HFF-Myc (cell line): ENCODE results near the gene ATP13A2.

Source experiments
- DNase-seq: peaks from one replicate; pipeline ENCODE4 v3.0.0-alpha.2; 2011; ENCODE audit warnings: low read depth; ENCODE audit errors: extremely low read depth
- H3K4me3 ChIP-seq: replicated peaks from 2 replicates; pipeline ENCODE4 v1.5.1; 2011; ENCODE audit warnings: low read depth, mild to moderate bottlenecking, control low read depth, low read length
- TF ChIP-seq, protein P1 (sequence below): IDR thresholded peaks from 2 replicates; pipeline ENCODE4 v1.5.1; 2012; ENCODE audit warnings: mild to moderate bottlenecking, low read depth, low read length, control low read depth; ENCODE audit errors: missing control alignments

Gene ATP13A2

DNA sequence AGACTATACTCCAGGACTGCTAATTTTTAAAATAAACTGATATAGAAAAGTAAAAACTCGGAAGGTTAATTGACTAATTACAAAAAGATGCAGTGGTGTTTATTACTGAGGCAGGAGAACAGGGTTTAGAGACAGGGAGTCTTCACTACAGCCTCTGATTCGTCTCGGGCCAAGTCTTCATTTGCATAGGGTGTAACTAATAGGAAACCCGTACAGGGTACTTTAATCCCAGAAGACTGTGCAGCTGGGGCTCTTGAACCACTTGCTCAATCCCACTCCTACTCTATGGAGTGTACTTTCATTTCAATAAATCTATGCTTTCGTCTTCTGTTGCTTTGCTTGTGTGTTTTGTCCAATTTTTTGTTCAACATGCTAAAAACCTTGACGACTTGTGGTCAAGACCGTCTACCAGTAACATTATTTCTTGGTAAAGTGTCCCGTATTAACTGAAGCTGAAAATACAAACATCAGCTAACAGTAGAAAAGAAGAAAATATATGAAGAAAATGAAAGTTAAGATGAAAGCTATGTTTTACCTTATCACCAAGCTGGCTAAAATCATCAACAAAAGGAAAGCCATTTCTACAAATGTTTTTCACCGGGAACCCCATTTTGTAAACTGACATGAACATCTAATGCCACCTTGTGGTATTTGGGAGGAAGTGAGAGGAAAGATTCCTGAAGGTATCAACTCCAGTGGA lies 34.1 kb upstream of the ATP13A2 start:
- peak; percentile 31 for DNase-seq
- TF ChIP-seq, protein P1, sequence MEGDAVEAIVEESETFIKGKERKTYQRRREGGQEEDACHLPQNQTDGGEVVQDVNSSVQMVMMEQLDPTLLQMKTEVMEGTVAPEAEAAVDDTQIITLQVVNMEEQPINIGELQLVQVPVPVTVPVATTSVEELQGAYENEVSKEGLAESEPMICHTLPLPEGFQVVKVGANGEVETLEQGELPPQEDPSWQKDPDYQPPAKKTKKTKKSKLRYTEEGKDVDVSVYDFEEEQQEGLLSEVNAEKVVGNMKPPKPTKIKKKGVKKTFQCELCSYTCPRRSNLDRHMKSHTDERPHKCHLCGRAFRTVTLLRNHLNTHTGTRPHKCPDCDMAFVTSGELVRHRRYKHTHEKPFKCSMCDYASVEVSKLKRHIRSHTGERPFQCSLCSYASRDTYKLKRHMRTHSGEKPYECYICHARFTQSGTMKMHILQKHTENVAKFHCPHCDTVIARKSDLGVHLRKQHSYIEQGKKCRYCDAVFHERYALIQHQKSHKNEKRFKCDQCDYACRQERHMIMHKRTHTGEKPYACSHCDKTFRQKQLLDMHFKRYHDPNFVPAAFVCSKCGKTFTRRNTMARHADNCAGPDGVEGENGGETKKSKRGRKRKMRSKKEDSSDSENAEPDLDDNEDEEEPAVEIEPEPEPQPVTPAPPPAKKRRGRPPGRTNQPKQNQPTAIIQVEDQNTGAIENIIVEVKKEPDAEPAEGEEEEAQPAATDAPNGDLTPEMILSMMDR: peak; percentile 59
- no peak overlapping the region for H3K4me3 ChIP-seq

- no peak overlapping the region for H3K4me3 ChIP-seq
- DNase-seq: no peak
- TF ChIP-seq, protein P1: no peak
These were observed 33.4 kb upstream of the ATP13A2 start for GRCh38 chr1:17045150-17045549.

DNA sequence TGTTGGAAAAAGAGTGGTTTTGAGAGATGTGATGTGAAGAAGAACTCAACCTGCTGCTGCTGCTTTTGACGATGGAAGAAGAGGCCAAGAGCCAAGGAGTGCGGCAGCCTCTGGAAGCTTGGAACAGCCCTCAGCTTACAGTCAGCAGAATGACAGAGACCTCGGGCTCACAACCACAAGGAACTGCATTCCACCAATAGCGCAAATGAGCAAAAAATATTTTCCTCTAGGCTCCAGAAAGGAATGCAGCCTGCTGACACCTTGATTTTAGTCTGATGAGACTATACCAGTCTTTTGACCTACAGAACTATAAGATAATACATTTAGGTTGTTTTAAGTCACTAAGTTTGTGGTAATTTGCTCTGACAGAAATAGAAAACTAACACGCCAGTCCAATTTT lies 31.9 kb upstream of the ATP13A2 start:
- TF ChIP-seq, protein P1: no peak
- DNase-seq: no peak
- no peak overlapping the region for H3K4me3 ChIP-seq

DNA sequence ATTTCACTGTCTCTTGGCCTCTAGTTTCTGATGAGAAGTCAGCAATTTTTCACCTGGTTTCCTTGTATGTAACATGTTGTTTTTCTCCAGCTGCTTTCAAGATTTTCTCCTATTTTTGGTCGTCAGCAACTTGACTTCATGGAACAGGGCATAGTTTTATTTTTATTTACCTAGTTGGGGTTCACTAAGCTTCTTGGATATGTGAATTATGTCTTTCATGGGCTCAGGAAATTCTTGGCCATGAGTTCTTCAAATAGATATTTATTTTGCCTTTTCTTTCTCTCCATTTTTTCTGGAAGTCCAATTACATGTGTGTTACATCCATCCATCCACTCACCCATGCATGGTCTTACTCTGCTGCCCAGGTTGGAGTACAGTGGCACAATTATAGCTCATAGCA lies 28.4 kb upstream of the ATP13A2 start:
- no peak overlapping the region for H3K4me3 ChIP-seq
- TF ChIP-seq, protein P1: no peak
- DNase-seq: no peak

DNA sequence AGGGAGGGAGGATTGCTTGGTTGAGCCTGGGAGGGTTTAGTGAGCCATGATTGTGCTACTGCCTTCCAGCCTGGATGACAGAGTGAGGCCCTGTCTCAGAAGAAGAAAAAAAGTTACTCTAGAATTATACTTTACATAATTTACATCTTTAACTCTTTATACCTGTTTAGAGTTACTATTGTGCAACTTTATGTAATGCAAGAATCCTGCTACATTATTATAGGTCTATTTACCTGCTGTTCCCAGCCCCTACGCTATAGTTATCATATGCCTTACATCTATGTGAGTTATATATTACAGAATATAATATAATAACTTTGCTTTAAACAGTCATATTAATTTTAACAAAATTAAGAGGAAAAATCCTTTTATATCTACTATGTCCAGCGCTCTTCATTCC lies 27.8 kb upstream of the ATP13A2 start:
- TF ChIP-seq, protein P1: no peak
- no peak for DNase-seq
- no peak overlapping the region for H3K4me3 ChIP-seq

GRCh38 chr1:17033481-17033880 lies 21.8 kb upstream of the ATP13A2 start:
- H3K4me3 ChIP-seq: no peak overlapping the region
- TF ChIP-seq, protein P1: no peak
- DNase-seq: no peak

DNA sequence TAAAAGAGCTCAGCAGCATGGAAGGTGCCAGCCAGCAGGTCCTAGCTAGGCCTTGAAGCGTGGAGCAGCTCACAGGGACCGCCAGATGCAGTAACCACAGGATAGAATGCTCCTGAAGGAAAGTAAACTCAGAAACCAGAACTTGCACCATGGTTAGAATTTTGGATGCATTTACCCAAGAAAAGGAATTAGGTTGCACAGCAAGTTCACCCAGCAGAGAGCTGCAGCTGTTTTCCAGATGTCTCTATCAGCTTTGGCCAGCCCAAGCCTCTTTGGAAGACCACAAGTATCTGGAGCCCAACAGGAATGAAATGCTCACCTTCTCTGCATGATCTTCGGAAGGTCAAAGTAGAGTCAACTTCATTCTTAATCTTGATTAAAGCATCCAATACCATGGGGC lies 21.0 kb upstream of the ATP13A2 start:
- DNase-seq: peak; percentile 63
- no peak overlapping the region for H3K4me3 ChIP-seq
- TF ChIP-seq, protein P1: no peak
